PC-3 (cell line): ENCODE data around the gene DKK3.

Experiments used
- EZH2 ChIP-seq: fragments of 300-600 bp; sonication (generic); IDR thresholded peaks from one replicate; pipeline ENCODE4 v1.6.1; 2017; ENCODE audit warnings: antibody characterized with exemption, mild to moderate bottlenecking, low read length; ENCODE audit not compliant: unreplicated experiment
- EZH2phosphoT487 ChIP-seq: fragments of 300-600 bp; sonication (generic); IDR thresholded peaks from 2 replicates; pipeline ENCODE4 v1.6.1; 2018; ENCODE audit warnings: mild to moderate bottlenecking, antibody characterized with exemption, low read length, borderline replicate concordance
- TF ChIP-seq, protein P1 (sequence below): fragments of 300-600 bp; sonication (generic); conservative IDR thresholded peaks from 2 replicates; pipeline ENCODE4 v1.5.1; 2017; ENCODE audit warnings: antibody characterized with exemption, low read depth, mild to moderate bottlenecking, low read length

DNA sequence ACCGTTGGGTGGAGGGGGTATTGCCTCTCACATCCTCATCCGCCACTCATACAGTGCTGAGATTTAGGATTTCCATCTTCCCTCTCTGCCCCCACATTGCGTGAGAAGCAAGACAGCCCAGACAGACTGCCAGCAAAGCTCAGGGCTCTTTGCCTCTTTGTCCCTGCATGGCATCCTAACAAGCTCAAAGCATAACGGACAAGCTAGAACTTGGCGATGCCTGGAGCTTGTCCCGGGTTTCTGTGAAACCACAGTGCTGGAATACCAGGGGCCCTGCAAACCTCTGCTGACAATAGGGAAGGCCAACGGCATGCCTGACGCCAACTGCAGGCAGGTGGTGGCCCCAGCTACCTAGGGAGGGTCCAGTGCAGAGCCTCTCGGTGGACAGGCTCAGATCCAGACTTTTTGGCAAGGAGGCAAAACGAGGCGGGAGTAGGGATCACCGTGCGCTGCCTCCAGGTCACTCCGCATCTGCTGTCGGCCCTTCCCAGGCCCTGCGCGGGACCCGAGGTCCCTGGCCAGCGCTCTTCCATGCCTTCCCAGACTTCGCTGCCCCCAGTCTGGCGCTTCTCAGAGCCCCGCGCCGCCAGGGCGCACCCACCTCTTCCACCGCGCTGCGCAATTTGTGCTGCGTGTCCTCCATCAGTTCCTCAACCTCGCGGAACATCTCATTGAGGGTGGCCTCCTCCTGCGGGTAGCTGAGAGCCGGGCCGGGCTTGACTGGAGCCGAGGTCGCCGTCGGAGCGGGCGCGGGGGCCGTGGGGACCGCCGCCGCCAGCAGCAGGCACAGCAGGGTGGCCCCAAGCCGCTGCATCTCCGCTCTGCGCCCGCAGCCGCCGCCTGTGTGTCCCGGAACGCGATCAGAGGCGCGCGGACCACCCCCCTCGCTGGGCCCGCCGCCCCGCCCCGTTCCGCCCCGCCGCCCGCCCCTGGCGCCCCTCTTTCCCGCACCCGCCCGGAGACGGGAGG lies at the start of gene DKK3:
- TF ChIP-seq, protein P1, sequence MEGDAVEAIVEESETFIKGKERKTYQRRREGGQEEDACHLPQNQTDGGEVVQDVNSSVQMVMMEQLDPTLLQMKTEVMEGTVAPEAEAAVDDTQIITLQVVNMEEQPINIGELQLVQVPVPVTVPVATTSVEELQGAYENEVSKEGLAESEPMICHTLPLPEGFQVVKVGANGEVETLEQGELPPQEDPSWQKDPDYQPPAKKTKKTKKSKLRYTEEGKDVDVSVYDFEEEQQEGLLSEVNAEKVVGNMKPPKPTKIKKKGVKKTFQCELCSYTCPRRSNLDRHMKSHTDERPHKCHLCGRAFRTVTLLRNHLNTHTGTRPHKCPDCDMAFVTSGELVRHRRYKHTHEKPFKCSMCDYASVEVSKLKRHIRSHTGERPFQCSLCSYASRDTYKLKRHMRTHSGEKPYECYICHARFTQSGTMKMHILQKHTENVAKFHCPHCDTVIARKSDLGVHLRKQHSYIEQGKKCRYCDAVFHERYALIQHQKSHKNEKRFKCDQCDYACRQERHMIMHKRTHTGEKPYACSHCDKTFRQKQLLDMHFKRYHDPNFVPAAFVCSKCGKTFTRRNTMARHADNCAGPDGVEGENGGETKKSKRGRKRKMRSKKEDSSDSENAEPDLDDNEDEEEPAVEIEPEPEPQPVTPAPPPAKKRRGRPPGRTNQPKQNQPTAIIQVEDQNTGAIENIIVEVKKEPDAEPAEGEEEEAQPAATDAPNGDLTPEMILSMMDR = no peak
- TF ChIP-seq EZH2phosphoT487 (no peak), EZH2 (no peak)
